Suprapubic skin (tissue), 4 donors: ENCODE measurements around the gene S100PBP. TPM values are rescaled to one million over a fixed set of nuclear protein-coding genes. Genes with fewer than 3 reads are reported as not detected.

Experiments
- DNase-seq, 2 donors: peaks; one replicate each; pipeline ENCODE4 v3.0.0-alpha.2; 2019; ENCODE audit warnings: low spot score in 2 of 2
- H3K27ac ChIP-seq: fragments of 200-600 bp; sonication (generic); one replicate; pipeline ENCODE4 v1.5.1; 2019
- H3K27me3 ChIP-seq: fragments of 200-600 bp; sonication (generic); one replicate; pipeline ENCODE4 v1.5.1; 2019
- H3K36me3 ChIP-seq: fragments of 200-600 bp; sonication (generic); one replicate; pipeline ENCODE4 v1.5.1; 2019
- H3K4me1 ChIP-seq: fragments of 200-600 bp; sonication (generic); one replicate; pipeline ENCODE4 v1.5.1; 2019
- H3K4me3 ChIP-seq: fragments of 200-600 bp; sonication (generic); one replicate; pipeline ENCODE4 v1.5.1; 2019; ENCODE audit warnings: mild to moderate bottlenecking
- H3K9me3 ChIP-seq: fragments of 200-600 bp; sonication (generic); one replicate; pipeline ENCODE4 v1.5.1; 2019
- CTCF ChIP-seq, 2 donors: fragments of 200-600 bp in 1 of 2; fragments of 450-650 bp in 1 of 2; sonication (generic) in 1 of 2; IDR thresholded peaks; one replicate each; pipeline ENCODE4 v1.5.1; 2016 to 2019; ENCODE audit warnings: antibody characterized with exemption in 2 of 2, mild to moderate bottlenecking in 1 of 2, moderate library complexity in 1 of 2
- EP300 ChIP-seq: sonication (generic); formaldehyde crosslinking; IDR thresholded peaks from one replicate; pipeline ENCODE4 v1.6.1; 2017; ENCODE audit warnings: antibody characterized with exemption
- POLR2A ChIP-seq, 2 donors: fragments of 450-650 bp; IDR thresholded peaks; one replicate each; pipeline ENCODE4 v1.6.1; 2017; ENCODE audit warnings: antibody characterized with exemption in 2 of 2, mild to moderate bottlenecking in 2 of 2, moderate library complexity in 2 of 2
- POLR2AphosphoS5 ChIP-seq, 3 donors: sonication (generic); formaldehyde crosslinking; IDR thresholded peaks; one replicate each; pipeline ENCODE4 v1.6.1; 2017; ENCODE audit warnings: antibody characterized with exemption in 3 of 3
- WGBS: methylation state at CpG from one replicate; pipeline ENCODE4 v1.1.5; 2018; 5-methylcytosine and 5-hydroxymethylcytosine counted together
- total RNA-seq, 4 donors: library from RNA; depleted of rRNA; stranded (reverse); fragments of >200 nt; gene quantifications; one replicate each; pipeline ENCODE4 v1.1.0, GENCODE V29; 2016

S100PBP gene
- total RNA-seq, 4 donors from 2014 or later, result 8.8 to 39.7 (median 18.1) TPM

GRCh38 chr1:32891630-32892029, 74.2 kb downstream of the S100PBP start:
- peaks cover 32% of the 10 kb centered on the region for H3K27me3 ChIP-seq
- no peak overlapping the region for H3K4me3 ChIP-seq
- no peak for DNase-seq

GRCh38 chr1:32892368-32893197, 75.1 kb downstream of the S100PBP start:
- H3K4me3 ChIP-seq, result peak overlapping the region; percentile 55
- no peak for DNase-seq
- 25% methylated on average over 33 of the region's 49 CpGs for WGBS

More at GRCh38 chr1:32891630-32892029, 74.2 kb downstream of the S100PBP start:
- no peaks in the 10 kb centered on the region for H3K9me3 ChIP-seq
- H3K36me3 ChIP-seq, result no peaks in the 10 kb centered on the region
- WGBS, result 100% methylated on average over 3 of the region's 3 CpGs
- H3K4me1 ChIP-seq, result peaks cover 19% of the 10 kb centered on the region
- no peak overlapping the region for H3K27ac ChIP-seq
- TF ChIP-seq EP300 (no peak), POLR2A (IDR thresholded peaks at IDR 0.05) (no peak), CTCF (IDR thresholded peaks at IDR 0.05) (no peak), POLR2AphosphoS5 (IDR thresholded peaks at IDR 0.05) (no peak)

GRCh38 chr1:32893198-32894018, 76.0 kb downstream of the S100PBP start:
- WGBS, result 3% methylated on average over 41 of the region's 58 CpGs
- peak overlapping the region; percentile 55 for H3K4me3 ChIP-seq
- no peaks in the 10 kb centered on the region for H3K9me3 ChIP-seq
- no peak for DNase-seq
- H3K36me3 ChIP-seq, result no peaks in the 10 kb centered on the region
- no peak for TF ChIP-seq POLR2A (IDR thresholded peaks at IDR 0.05)
- TF ChIP-seq CTCF (IDR thresholded peaks at IDR 0.05), result no peak
- no peak for TF ChIP-seq POLR2AphosphoS5 (IDR thresholded peaks at IDR 0.05)
- TF ChIP-seq EP300, result no peak
- peaks cover 16% of the 10 kb centered on the region for H3K4me1 ChIP-seq
- peaks cover 15% of the 10 kb centered on the region for H3K27me3 ChIP-seq
- H3K27ac ChIP-seq, result no peak overlapping the region

More at GRCh38 chr1:32892368-32893197, 75.1 kb downstream of the S100PBP start:
- no peak for TF ChIP-seq POLR2AphosphoS5 (IDR thresholded peaks at IDR 0.05)
- TF ChIP-seq CTCF (IDR thresholded peaks at IDR 0.05), result peak; percentile 23 to 77
- Histone ChIP-seq H3K27ac (no peak overlapping the region), H3K36me3 (no peaks in the 10 kb centered on the region), H3K4me1 (peaks cover 16% of the 10 kb centered on the region), H3K9me3 (no peaks in the 10 kb centered on the region), H3K27me3 (peaks cover 23% of the 10 kb centered on the region)

- Histone ChIP-seq H3K27me3 (peaks cover 15% of the 10 kb centered on the region), H3K9me3 (no peaks in the 10 kb centered on the region), H3K36me3 (no peaks in the 10 kb centered on the region), H3K4me1 (peaks cover 16% of the 10 kb centered on the region), H3K27ac (no peak overlapping the region), H3K4me3 (peak overlapping the region; percentile 55)
- DNase-seq, result no peak
- WGBS, result 67% methylated on average over 4 of the region's 8 CpGs
- TF ChIP-seq EP300, result no peak
- TF ChIP-seq CTCF (IDR thresholded peaks at IDR 0.05), result no peak
- no peak for TF ChIP-seq POLR2A (IDR thresholded peaks at IDR 0.05)
- TF ChIP-seq POLR2AphosphoS5 (IDR thresholded peaks at IDR 0.05), result no peak
These were observed 76.7 kb downstream of the S100PBP start for GRCh38 chr1:32894019-32894600.
